22Rv1 (cell line): ENCODE results near the gene CDH15.

Experiments used
- ZFX ChIP-seq: fragments of 450-650 bp; IDR thresholded peaks from 2 replicates; pipeline ENCODE4 v1.6.1; 2017; ENCODE audit warnings: antibody characterized with exemption, borderline replicate concordance
- TF ChIP-seq, protein P1 (sequence below): fragments of 450-650 bp; IDR thresholded peaks from 2 replicates; pipeline ENCODE4 v1.5.1; 2017; ENCODE audit warnings: mild to moderate bottlenecking

DNA sequence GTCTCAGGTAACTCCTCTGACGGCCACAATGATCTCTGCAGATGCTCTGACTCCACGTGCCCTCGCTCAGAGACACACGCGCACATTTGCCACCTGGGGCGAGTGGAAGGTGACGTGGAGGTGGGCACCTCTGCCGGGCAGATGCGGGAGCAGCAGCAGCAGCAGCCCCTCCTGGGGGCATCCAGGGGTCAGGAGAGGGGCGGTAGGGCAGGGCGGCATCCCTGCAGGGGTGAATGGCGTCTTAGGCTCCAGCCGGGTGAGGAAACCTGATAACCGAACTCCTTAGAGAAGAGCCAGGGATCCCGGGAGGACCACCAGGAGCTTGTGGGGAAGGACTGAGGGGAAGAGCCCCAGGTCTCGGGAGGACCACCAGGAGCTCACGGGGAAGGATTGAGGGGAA, 34.6 kb upstream of the CDH15 start:
- TF ChIP-seq, protein P1, sequence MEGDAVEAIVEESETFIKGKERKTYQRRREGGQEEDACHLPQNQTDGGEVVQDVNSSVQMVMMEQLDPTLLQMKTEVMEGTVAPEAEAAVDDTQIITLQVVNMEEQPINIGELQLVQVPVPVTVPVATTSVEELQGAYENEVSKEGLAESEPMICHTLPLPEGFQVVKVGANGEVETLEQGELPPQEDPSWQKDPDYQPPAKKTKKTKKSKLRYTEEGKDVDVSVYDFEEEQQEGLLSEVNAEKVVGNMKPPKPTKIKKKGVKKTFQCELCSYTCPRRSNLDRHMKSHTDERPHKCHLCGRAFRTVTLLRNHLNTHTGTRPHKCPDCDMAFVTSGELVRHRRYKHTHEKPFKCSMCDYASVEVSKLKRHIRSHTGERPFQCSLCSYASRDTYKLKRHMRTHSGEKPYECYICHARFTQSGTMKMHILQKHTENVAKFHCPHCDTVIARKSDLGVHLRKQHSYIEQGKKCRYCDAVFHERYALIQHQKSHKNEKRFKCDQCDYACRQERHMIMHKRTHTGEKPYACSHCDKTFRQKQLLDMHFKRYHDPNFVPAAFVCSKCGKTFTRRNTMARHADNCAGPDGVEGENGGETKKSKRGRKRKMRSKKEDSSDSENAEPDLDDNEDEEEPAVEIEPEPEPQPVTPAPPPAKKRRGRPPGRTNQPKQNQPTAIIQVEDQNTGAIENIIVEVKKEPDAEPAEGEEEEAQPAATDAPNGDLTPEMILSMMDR = no peak
- TF ChIP-seq ZFX = no peak
